ENCODE data around the gene RASIP1. TPM values are rescaled to one million over a fixed set of nuclear protein-coding genes. Genes with fewer than 3 reads are reported as not detected.

RASIP1 gene
- total and polyA plus RNA-seq, 2 of the 8 experiments (the other 6 are each of a cell fraction or from before 2014, with no cell fraction given): 9.3 to 11.4 TPM

- TF ChIP-seq CHD7 (IDR thresholded peaks at IDR 0.05; ENCODE audit: insufficient replicate concordance, low read length) (no peak), MAX (IDR thresholded peaks at IDR 0.05) (no peak)
Measured at GRCh38 chr19:48750771-48751504, 10.5 kb upstream of the RASIP1 start (continued).

Measured in H1 (cell line).